Stomach (tissue), 4 donors: ENCODE measurements around the gene PTPRT.

ENCODE experiments used
- CTCF ChIP-seq, 7 experiments: fragments of 450-650 bp in 4 of 7; fragments of 200-600 bp in 3 of 7; sonication (generic) in 3 of 7; IDR thresholded peaks; one replicate each; pipeline ENCODE4 v1.5.1; 2016 to 2019; ENCODE audit warnings: antibody characterized with exemption in 7 of 7, control low read depth in 2 of 7, mild to moderate bottlenecking in 1 of 7
- EP300 ChIP-seq: sonication (generic); formaldehyde crosslinking; IDR thresholded peaks from one replicate; pipeline ENCODE4 v1.6.1; 2017; ENCODE audit warnings: antibody characterized with exemption
- POLR2A ChIP-seq, 4 donors: fragments of 450-650 bp; IDR thresholded peaks; one replicate each; pipeline ENCODE4 v1.6.1; 2016; ENCODE audit warnings: antibody characterized with exemption in 4 of 4, control low read depth in 2 of 4, mild to moderate bottlenecking in 1 of 4, moderate library complexity in 1 of 4
- POLR2AphosphoS5 ChIP-seq, 3 donors: sonication (generic); formaldehyde crosslinking; IDR thresholded peaks; one replicate each; pipeline ENCODE4 v1.6.1; 2016; ENCODE audit warnings: antibody characterized with exemption in 3 of 3

DNA sequence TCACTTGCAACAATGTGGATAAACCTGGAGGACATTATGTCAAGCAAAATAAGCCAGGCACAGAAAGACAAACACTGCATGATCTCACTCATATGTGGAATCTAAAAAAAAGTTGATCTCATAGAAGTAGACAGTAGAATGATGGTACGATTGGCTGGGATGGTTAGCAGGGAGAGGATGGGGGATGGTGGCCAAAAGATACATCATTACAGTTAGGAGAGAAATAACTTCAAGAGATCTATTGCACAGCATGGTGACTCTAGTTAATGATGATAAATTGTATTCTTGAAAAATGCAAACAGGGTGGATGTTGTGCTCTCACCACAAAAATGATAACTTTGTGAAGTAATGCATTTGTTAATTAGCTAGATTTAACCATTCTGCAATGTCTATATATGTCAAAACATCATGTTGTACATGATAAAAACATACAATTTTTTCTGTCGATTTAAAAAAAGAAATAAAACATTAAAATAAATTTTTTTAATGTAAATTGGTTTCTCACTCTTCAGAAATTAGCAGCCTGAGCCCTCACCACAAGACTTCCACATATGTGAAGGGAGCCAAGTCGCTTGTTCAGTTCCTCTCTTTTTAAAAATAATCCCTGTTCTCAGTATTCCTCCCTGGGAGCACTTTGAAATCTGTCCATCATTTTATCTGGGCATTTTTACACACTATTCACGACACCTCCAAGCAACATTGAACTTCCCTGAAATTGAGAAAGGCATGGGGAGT, 34.2 kb downstream of the PTPRT start:
- TF ChIP-seq POLR2A (IDR thresholded peaks at IDR 0.05) (no peak), CTCF (IDR thresholded peaks at IDR 0.05) (no peak), POLR2AphosphoS5 (IDR thresholded peaks at IDR 0.05) (no peak), EP300 (no peak)
